ENCODE measurements around the gene GLRA1. TPM values are rescaled to one million over a fixed set of nuclear protein-coding genes. Genes with fewer than 3 reads are reported as not detected.

The GLRA1 gene
- total RNA-seq, 1 donor from 2014 or later, result not detected

DNA sequence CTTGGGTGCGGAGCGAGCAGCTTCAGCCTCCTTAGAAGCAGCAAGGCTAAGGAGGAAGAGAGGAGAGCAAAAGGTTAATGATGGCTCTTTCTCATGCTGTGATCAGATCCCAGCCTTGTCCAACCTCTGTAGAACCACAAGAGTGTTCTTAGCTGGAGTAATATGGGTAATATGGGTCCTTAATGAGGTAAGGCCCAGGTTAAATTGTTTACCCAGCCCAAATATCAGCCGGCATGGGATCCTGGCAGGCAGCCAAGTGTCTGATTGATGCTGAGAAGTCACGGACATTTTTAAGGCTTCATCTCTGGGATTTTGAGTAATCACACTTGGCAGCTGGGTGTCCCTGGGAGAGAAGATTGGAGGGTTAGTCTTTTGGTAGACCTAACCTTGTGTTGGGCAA, 32.3 kb downstream of the GLRA1 start:
- Mint-ChIP-seq H3K4me3 (ENCODE audit: unreplicated experiment) (no peak overlapping the region), H3K9me3 (ENCODE audit: unreplicated experiment) (no peaks in the 10 kb centered on the region), H3K27ac (ENCODE audit: unreplicated experiment) (no peak overlapping the region), H3K4me1 (ENCODE audit: unreplicated experiment) (no peaks in the 10 kb centered on the region), H3K27me3 (ENCODE audit: unreplicated experiment) (peaks cover 2% of the 10 kb centered on the region), H3K36me3 (ENCODE audit: low read depth, unreplicated experiment) (no peaks in the 10 kb centered on the region)
- no peak for DNase-seq (ENCODE audit: low spot score)
- TF ChIP-seq, protein P1, sequence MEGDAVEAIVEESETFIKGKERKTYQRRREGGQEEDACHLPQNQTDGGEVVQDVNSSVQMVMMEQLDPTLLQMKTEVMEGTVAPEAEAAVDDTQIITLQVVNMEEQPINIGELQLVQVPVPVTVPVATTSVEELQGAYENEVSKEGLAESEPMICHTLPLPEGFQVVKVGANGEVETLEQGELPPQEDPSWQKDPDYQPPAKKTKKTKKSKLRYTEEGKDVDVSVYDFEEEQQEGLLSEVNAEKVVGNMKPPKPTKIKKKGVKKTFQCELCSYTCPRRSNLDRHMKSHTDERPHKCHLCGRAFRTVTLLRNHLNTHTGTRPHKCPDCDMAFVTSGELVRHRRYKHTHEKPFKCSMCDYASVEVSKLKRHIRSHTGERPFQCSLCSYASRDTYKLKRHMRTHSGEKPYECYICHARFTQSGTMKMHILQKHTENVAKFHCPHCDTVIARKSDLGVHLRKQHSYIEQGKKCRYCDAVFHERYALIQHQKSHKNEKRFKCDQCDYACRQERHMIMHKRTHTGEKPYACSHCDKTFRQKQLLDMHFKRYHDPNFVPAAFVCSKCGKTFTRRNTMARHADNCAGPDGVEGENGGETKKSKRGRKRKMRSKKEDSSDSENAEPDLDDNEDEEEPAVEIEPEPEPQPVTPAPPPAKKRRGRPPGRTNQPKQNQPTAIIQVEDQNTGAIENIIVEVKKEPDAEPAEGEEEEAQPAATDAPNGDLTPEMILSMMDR (IDR thresholded peaks at IDR 0.05; ENCODE audit: unreplicated experiment), result no peak

DNA sequence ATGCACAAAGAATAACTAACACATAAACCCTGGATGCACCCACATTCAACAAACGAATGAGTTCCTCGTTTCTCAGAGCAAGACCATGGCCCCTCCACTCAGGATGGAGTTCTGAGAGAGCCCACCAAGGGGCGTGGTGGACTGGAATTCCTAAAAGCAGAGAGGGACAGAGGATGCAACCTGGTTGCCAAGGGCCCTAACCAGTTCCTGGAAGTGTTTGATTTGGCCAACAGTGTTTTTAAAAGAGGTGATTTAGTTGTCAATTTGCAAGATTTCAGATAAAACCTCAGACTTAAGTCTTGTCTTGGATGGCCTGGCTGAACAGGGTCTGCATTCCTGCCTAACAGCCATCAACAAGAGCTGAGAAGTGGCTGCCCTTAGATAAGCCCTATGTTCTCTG, 34.4 kb downstream of the GLRA1 start:
- no peaks in the 10 kb centered on the region for H3K9me3 Mint-ChIP-seq (ENCODE audit: unreplicated experiment)
- TF ChIP-seq, protein P1 (IDR thresholded peaks at IDR 0.05; ENCODE audit: unreplicated experiment), result no peak

DNA sequence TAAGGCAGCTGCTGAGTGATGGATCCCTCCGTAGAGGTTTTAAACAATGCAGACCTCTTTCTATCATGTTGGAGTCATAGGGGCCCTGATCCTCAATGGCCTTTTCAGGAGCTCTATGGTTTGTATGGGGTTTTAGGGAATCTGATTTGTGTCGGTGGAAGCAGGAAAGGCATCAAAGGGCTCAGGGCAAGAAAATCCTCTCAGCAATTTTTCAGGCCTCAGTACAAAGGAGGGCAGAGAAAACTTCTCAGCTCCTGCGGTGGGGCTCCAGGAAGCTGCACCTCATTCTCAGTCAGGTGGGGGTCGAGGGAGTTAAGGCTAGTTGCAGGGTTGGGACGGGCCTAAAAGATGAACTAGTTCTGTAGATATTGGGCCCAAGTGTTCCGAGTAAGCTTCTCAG, 35.0 kb downstream of the GLRA1 start:
- DNase-seq (ENCODE audit: low spot score), result no peak
- no peaks in the 10 kb centered on the region for H3K4me1 Mint-ChIP-seq (ENCODE audit: unreplicated experiment)
- peaks cover 2% of the 10 kb centered on the region for H3K27me3 Mint-ChIP-seq (ENCODE audit: unreplicated experiment)
- no peak overlapping the region for H3K4me3 Mint-ChIP-seq (ENCODE audit: unreplicated experiment)
- H3K9me3 Mint-ChIP-seq (ENCODE audit: unreplicated experiment), result no peaks in the 10 kb centered on the region
- TF ChIP-seq, protein P1 (IDR thresholded peaks at IDR 0.05; ENCODE audit: unreplicated experiment), result no peak
- no peak overlapping the region for H3K27ac Mint-ChIP-seq (ENCODE audit: unreplicated experiment)
- H3K36me3 Mint-ChIP-seq (ENCODE audit: low read depth, unreplicated experiment), result no peaks in the 10 kb centered on the region

More for the DNA sequence above, 34.4 kb downstream of the GLRA1 start:
- peaks cover 2% of the 10 kb centered on the region for H3K27me3 Mint-ChIP-seq (ENCODE audit: unreplicated experiment)
- H3K4me1 Mint-ChIP-seq (ENCODE audit: unreplicated experiment), result no peaks in the 10 kb centered on the region
- H3K36me3 Mint-ChIP-seq (ENCODE audit: low read depth, unreplicated experiment), result no peaks in the 10 kb centered on the region
- no peak for DNase-seq (ENCODE audit: low spot score)
- H3K4me3 Mint-ChIP-seq (ENCODE audit: unreplicated experiment), result no peak overlapping the region
- H3K27ac Mint-ChIP-seq (ENCODE audit: unreplicated experiment), result no peak overlapping the region

DNA sequence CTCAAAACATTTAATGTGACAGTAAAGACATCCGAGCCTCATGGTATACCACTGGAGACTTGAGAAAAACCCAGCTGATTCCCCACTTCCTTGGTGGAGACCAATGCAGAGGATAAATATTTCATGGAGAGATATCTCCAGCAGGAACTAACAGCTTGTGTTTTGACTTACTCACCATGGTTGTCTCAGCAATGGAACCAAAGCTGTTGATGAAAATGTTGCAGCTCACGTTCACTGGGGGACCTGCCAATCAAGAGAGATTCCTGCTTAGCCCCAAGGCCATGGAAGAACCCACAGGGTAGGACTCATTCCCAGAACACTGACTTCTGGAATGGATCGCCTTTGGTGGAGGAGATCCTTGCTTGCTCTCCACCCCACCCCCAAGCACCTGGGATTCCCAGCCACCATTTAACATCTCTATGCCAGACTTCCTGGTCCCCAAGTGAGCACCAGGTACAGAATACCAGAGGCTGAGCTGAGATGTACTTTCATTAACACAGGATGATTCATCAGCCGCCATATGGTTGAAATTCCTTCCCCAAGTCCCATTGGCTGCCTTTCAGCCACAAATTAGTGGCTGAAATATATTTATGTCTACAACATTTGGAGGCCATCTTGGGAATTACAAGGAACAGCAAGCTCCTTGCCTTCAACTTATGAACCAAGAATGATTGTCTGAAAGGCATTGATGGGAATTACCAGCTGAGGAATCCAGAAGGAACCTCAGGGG, 37.9 kb downstream of the GLRA1 start:
- Mint-ChIP-seq H3K27me3 (ENCODE audit: unreplicated experiment) (peaks cover 2% of the 10 kb centered on the region), H3K36me3 (ENCODE audit: low read depth, unreplicated experiment) (no peaks in the 10 kb centered on the region), H3K4me1 (ENCODE audit: unreplicated experiment) (no peaks in the 10 kb centered on the region), H3K4me3 (ENCODE audit: unreplicated experiment) (no peak overlapping the region), H3K27ac (ENCODE audit: unreplicated experiment) (no peak overlapping the region), H3K9me3 (ENCODE audit: unreplicated experiment) (no peaks in the 10 kb centered on the region)
- TF ChIP-seq, protein P1 (IDR thresholded peaks at IDR 0.05; ENCODE audit: unreplicated experiment), result no peak
- DNase-seq (ENCODE audit: low spot score), result no peak

DNA sequence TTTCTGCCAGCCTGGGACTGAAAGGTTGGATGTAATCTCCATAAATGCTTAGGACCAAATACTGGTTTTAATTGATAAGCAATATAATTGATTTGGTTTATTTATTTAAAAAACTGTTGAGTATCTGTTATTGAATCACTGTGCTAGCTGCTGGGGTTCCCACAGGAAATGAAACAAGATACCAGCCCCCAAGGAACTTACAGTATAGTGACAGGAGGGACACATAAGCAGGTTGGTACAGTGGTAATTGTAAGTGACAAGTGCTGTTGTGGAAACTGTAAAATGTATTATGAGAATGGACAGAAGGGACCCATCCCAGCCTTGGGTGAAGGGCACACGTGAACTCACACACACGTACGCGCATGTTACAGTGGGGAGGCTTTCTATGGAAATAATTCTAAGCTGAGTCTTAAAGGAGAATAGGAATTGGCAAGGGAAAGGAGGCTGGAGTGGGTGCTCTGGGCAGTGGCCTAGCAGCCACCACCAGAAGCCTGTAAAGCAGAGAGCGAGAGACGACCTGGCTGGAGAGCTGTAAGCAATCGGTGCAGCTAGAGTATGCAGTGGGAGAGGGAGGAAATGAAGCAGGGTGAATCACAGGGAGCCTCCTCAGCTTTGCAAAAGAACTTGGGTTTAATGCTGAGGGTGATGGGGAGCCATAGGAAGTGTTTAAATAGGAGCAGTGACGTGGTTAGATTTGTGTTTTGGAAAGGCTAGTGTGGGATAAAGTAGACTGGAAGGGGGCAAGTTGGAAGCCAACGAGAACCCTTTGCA, 39.3 kb downstream of the GLRA1 start:
- DNase-seq (ENCODE audit: low spot score), result no peak
- Mint-ChIP-seq H3K27me3 (ENCODE audit: unreplicated experiment) (peaks cover 2% of the 10 kb centered on the region), H3K4me3 (ENCODE audit: unreplicated experiment) (no peak overlapping the region), H3K27ac (ENCODE audit: unreplicated experiment) (no peak overlapping the region), H3K4me1 (ENCODE audit: unreplicated experiment) (no peaks in the 10 kb centered on the region), H3K9me3 (ENCODE audit: unreplicated experiment) (no peaks in the 10 kb centered on the region), H3K36me3 (ENCODE audit: low read depth, unreplicated experiment) (no peaks in the 10 kb centered on the region)
- TF ChIP-seq, protein P1 (IDR thresholded peaks at IDR 0.05; ENCODE audit: unreplicated experiment), result no peak

All from endothelial cell (in vitro differentiated cells).